K562 (cell line): ENCODE measurements around the gene ATP6V0A1.

Experiments
- CBFB ChIP-seq: sonication (generic); formaldehyde crosslinking; IDR thresholded peaks from 2 replicates; pipeline ENCODE4 v1.4.0; 2020; ENCODE audit warnings: mild to moderate bottlenecking, missing genetic modification reagents
- GTF2B ChIP-seq: IDR thresholded peaks from 2 replicates; pipeline ENCODE4 v1.6.1; 2011; ENCODE audit not compliant: insufficient read length; ENCODE audit errors: extremely low read depth

- TF ChIP-seq GTF2B, result no peak
- no peak for TF ChIP-seq CBFB
Observed at GRCh38 chr17:42526031-42526444, 67.4 kb downstream of the ATP6V0A1 start.
